DMS153 (cell line): ENCODE data around the gene ANKDD1B.
A peak's percentile ranks its signal among the peaks of the same experiment; 100 is the strongest.

Source experiments
- DNase-seq: peaks from one replicate; lab custom pipeline; 2025; lab: John Stamatoyannopoulos, UW

The ANKDD1B gene

DNA sequence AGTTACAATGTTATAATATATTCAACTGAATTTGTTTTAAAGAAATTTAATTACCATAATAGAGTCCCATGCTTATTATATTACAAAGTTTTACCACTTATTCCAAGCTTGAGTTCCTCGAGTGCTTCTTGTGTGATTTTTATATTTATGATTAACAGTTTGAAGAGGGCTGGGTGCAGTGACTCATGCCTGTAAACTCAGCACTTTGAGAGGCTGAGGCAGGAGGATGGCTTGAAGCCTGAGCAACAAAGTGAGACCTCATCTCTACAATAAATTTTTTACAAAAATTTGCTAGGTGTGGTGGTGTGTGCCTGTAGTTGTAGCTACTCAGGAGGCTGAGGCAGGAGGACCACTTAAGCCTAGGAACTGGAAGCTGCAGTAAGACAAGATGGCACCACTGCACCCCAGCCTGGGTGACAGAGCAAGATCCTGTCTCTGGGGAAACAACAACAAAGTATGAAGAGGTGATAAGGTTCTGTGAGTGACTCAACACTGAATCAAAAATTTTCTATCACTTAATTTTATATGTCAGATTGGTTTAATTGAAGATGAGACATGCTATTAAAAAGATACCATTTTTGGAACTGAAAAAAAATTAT lies 96.8 kb downstream of the ANKDD1B start:
- DNase-seq: no peak

GRCh38 chr5:75710637-75711036 lies 99.4 kb downstream of the ANKDD1B start:
- DNase-seq: no peak

DNA sequence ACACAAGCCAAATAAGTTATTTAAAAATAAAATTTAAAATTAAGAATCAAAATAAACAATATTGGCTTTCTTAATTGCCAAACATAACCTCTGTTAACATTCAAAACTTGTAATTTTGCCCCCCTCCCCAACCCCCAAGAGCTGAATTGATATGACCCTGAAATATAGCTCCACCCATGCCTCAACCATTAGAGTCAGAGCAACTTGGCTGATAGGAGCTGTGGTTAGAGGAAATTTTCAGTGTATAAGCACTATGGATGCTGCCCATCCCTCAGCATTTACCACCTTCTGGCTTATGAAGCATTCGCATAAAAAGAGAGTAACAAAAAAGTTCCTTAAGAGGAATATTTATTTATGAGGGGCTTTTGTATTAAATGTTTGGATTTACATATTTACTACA lies 99.9 kb downstream of the ANKDD1B start:
- no peak for DNase-seq

DNA sequence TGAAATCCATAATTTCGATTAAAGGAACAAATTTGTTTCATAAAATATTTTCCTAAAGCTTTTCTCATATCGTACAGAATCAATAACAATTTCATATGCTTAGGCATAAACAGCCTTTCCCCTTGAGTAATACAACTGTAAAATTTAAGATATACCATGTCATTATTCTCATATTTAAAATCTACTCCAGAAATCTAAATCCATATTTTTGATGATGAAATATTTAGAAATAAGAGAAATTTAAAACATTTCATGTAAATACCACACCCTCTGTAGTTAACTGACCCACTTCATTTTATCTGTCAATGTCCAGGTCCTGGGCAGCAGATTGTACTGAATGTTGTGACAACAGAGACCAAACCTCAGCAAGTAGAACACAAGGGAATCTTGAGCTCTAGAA lies 100.8 kb downstream of the ANKDD1B start:
- no peak for DNase-seq

DNA sequence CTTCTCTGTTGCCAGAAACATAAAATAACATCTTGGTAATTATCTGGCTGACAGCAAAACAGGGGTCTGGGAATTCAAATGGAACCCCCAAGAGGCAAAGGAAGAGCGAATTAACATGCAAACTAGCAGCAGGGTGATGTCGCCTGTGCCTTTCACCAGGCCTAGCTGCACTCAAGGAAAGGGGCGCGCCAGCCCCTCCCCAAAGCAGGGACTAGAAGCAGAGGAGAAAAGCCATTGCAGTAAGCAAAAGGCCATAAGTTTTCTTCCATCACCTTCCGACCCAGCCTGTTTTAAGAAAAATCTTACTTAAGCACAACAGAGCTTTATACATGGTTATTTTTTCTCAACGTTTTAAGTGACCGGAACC lies 105.4 kb downstream of the ANKDD1B start:
- DNase-seq: no peak

DNA sequence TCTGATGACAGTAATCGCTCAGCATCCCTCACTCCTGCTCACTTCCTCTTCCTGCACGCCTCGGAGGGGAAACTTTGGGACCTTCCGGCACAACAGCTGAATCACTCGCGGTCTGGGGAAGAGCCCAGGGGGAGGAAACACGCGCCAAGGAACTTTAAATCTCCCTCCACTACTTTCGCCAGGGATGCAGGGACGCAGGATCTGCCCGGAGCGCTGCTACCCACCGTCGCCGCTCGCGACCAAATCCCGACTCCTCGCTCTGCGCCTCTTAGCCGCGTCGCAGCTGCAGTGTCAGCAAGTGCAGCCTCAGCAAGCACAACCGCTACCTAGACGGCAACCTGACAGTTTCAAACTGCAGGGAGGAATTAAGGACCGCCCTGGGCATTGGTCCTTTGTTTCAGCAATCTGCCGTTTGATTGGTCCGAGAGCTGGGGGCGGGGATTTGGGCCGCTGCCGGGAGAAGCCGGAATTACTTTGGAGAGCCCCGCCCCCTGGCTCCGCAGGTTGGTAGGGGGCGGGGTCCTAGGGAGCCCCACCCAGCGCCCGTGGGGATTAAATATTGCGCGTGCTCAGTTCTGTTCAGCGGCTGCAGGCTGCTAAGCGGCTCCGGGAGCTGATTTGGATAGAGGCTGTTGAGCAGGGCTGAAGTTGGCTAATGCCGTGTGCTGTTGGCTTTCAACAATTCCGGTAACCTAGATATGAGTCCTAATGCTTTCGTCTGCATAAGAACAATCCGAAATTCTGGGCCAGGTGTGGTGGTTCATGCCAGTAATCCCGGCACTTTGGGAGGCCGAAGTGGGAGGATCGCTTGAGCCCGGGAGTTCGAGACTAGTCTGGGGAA lies 106.0 kb downstream of the ANKDD1B start, which contains the start of gene POC5:
Gene POC5 (minus strand): TSS at position 356 of the 841 bp plus-strand sequence. CDS start 4,500 bp downstream, outside the sequence.
- DNase-seq: peak; percentile 89

- no peak for DNase-seq
Measured at GRCh38 chr5:75720882-75721281, 109.6 kb downstream of the ANKDD1B start.
